RPMI7951 (cell line): Measurements from ENCODE around the gene S100A14. TPM values are rescaled to one million over a fixed set of nuclear protein-coding genes. Genes with fewer than 3 reads are reported as not detected.

ENCODE experiments used
- DNase-seq: peaks from one replicate; pipeline ENCODE4 v3.0.0-alpha.2; 2012; ENCODE audit warnings: low read depth
- total RNA-seq: library from RNA; depleted of rRNA; stranded (reverse); fragments of >200 nt; shearing (Covaris generic); gene quantifications from 2 replicates; pipeline ENCODE4 v1.2.3, GENCODE V29; 2014

Gene S100A14
- total RNA-seq, 1 experiment from 2014 or later = not detected

- DNase-seq = no peak
Observed at GRCh38 chr1:153639280-153639679, 23.2 kb upstream of the S100A14 start.

GRCh38 chr1:153638261-153638660, 22.1 kb upstream of the S100A14 start:
- DNase-seq = no peak

GRCh38 chr1:153636312-153636711, 20.2 kb upstream of the S100A14 start:
- DNase-seq = no peak

GRCh38 chr1:153635872-153636271, 19.7 kb upstream of the S100A14 start:
- no peak for DNase-seq

GRCh38 chr1:153633754-153634665, 17.9 kb upstream of the S100A14 start, which contains the start of gene CHTOP:
Gene CHTOP (plus strand): TSS chr1:153634066. CDS start chr1:153636589, 2,523 bp downstream.
- DNase-seq = peak; percentile 96

GRCh38 chr1:153633161-153633753, 17.1 kb upstream of the S100A14 start:
- DNase-seq = no peak

- no peak for DNase-seq
Observed at GRCh38 chr1:153631047-153632022, 15.2 kb upstream of the S100A14 start.

- no peak for DNase-seq
Observed at GRCh38 chr1:153630384-153630783, 14.3 kb upstream of the S100A14 start.

GRCh38 chr1:153629971-153630370, 13.8 kb upstream of the S100A14 start:
- DNase-seq = no peak

- DNase-seq = no peak
Observed at GRCh38 chr1:153629343-153629665, 13.2 kb upstream of the S100A14 start.

GRCh38 chr1:153628638-153629342, 12.7 kb upstream of the S100A14 start:
- DNase-seq = no peak

- no peak for DNase-seq
Observed at GRCh38 chr1:153627715-153628626, 11.8 kb upstream of the S100A14 start, which contains the start of gene S100A1. Gene S100A1 (plus strand): TSS chr1:153628434. CDS start chr1:153630522, 2,088 bp downstream.

GRCh38 chr1:153626904-153627714, 11.0 kb upstream of the S100A14 start, which contains the start of gene S100A13:
Gene S100A13 (minus strand): TSS chr1:153627505. CDS start chr1:153626472, 1,033 bp downstream.
- DNase-seq = peak; percentile 96

GRCh38 chr1:153626477-153626903, 10.4 kb upstream of the S100A14 start:
- DNase-seq = no peak

GRCh38 chr1:153624965-153625611, 9.0 kb upstream of the S100A14 start:
- DNase-seq = no peak

GRCh38 chr1:153623101-153623500, 7.0 kb upstream of the S100A14 start:
- no peak for DNase-seq

GRCh38 chr1:153619171-153619570, 3.0 kb upstream of the S100A14 start:
- DNase-seq = no peak

- DNase-seq = no peak
Observed at GRCh38 chr1:153617663-153618062, 1.5 kb upstream of the S100A14 start.

GRCh38 chr1:153616917-153617311, 789 bp upstream of the S100A14 start:
- no peak for DNase-seq
